Measurements from ENCODE around the gene FAM193A.

GRCh38 chr4:2762048-2762447 is 225.6 kb downstream of the FAM193A start:
- TF ChIP-seq CTCF (IDR thresholded peaks at IDR 0.05) (no peak), POLR2A (IDR thresholded peaks at IDR 0.05) (no peak)

Data from adrenal gland (tissue), 5 donors.